Gastroesophageal sphincter (tissue), 2 donors: ENCODE data around the gene ODF2.
"Not testable (repeated sequence)": the region's sequence is repeated elsewhere in the genome, so short reads cannot be mapped to it uniquely, and the experiment has no call there.

Experiments
- EP300 ChIP-seq: sonication (generic); formaldehyde crosslinking; IDR thresholded peaks from one replicate; pipeline ENCODE4 v1.6.1; 2017; ENCODE audit warnings: antibody characterized with exemption, mild to moderate bottlenecking
- POLR2A ChIP-seq, 2 donors: fragments of 450-650 bp; IDR thresholded peaks; one replicate each; pipeline ENCODE4 v1.6.1; 2017; ENCODE audit warnings: antibody characterized with exemption in 2 of 2, mild to moderate bottlenecking in 2 of 2, moderate library complexity in 1 of 2

GRCh38 chr9:128423356-128423755 lies 32.5 kb upstream of the ODF2 start:
- TF ChIP-seq POLR2A (IDR thresholded peaks at IDR 0.05); EP300: not testable (repeated sequence)
